ENCODE results near the gene WDR45B. TPM values are rescaled to one million over a fixed set of nuclear protein-coding genes. Genes with fewer than 3 reads are reported as not detected.

Gene WDR45B
- total RNA-seq, 4 donors from 2014 or later = 57.3 to 81.4 (median 74.4) TPM

DNA sequence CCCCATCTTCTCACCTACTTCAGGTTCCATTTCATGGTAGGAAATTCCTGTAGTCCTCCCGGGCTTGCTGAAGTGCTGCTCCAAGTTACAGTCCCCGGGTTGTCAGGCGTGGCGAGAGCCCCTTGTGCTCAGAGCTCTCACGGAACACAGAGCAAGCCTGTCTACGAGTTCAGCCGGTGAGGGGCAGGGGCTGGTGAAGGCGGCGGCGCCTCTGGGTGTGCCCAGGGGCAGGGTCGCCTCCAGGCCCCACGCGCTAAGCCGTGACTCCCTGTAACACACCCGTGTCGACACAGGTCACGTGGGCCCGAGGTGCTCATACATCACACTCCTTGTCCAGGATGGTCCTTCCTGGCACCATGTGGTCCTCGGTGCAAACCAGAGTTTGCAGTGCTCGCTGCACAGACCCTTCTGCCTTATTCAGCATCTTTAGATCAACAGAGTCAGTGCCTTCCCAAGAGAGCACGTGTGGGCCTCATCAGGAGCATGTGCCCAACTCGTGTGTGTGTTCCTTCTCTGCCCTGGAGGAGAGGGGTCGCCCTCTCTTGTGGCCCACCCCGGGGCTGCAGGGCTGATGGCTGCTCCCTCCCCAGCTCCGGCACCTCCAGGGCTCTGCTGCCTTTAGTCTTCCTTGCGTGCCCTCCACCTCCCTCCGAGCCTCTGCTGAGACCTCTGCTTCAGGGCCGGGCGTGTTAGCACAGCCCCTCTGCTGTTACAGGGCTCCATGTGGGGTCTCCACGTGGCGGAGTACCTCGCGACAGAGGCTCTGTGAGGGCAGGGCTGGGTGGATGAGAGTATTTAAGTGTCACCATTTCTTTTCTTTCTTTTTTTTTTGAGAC lies 51.2 kb downstream of the WDR45B start:
- no peaks in the 10 kb centered on the region for H3K27me3 ChIP-seq
- WGBS = 88% methylated on average over 23 of the region's 33 CpGs
- no peak overlapping the region for H3K4me3 ChIP-seq
- intact Hi-C loops (cut with DNase I) = no loop called here
- TF ChIP-seq EP300 (IDR thresholded peaks at IDR 0.05) (no peak), POLR2AphosphoS5 (IDR thresholded peaks at IDR 0.05) (no peak), POLR2A (IDR thresholded peaks at IDR 0.05; ENCODE audit: low read depth) (no peak)
- TF ChIP-seq, protein P1, sequence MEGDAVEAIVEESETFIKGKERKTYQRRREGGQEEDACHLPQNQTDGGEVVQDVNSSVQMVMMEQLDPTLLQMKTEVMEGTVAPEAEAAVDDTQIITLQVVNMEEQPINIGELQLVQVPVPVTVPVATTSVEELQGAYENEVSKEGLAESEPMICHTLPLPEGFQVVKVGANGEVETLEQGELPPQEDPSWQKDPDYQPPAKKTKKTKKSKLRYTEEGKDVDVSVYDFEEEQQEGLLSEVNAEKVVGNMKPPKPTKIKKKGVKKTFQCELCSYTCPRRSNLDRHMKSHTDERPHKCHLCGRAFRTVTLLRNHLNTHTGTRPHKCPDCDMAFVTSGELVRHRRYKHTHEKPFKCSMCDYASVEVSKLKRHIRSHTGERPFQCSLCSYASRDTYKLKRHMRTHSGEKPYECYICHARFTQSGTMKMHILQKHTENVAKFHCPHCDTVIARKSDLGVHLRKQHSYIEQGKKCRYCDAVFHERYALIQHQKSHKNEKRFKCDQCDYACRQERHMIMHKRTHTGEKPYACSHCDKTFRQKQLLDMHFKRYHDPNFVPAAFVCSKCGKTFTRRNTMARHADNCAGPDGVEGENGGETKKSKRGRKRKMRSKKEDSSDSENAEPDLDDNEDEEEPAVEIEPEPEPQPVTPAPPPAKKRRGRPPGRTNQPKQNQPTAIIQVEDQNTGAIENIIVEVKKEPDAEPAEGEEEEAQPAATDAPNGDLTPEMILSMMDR (IDR thresholded peaks at IDR 0.05) = no peak
- H3K27ac ChIP-seq (replicated peaks in 1 of 4) = no peak overlapping the region
- no peaks in the 10 kb centered on the region for H3K9me3 ChIP-seq
- DNase-seq (ENCODE audit: extremely low spot score) = no peak
- H3K4me1 ChIP-seq = peaks cover 20 to 35% (median 28%) of the 10 kb centered on the region in 4 donors
- H3K36me3 ChIP-seq = peaks cover 20 to 71% (median 49%) of the 10 kb centered on the region in 4 donors

DNA sequence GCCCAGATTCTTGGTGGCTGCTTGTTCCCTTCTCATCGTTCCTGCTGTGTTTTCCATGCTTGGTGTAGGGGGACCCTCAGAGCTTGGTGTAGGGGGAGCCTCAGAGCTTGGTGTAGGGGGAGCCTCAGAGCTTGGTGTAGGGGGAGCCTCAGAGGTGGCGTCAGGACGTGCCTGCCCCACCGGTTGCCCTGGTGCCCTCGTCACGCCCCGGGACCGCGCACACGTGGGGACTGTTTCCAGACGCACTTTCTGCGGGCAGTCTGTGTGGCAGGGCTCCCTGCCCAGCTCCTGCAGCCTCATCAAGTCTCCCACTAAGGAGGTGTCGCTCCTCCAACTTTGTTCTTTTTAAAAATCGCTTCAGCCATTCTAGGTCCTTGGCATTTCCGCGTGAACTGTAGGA lies 51.9 kb downstream of the WDR45B start:
- Histone ChIP-seq H3K36me3 (peaks cover 13 to 63% (median 41%) of the 10 kb centered on the region in 4 donors), H3K27me3 (no peaks in the 10 kb centered on the region), H3K4me3 (no peak overlapping the region), H3K9me3 (no peaks in the 10 kb centered on the region), H3K4me1 (peaks cover 27 to 42% (median 35%) of the 10 kb centered on the region in 4 donors), H3K27ac (replicated peaks in 1 of 4) (no peak overlapping the region)
- DNase-seq (ENCODE audit: extremely low spot score) = no peak
- TF ChIP-seq POLR2AphosphoS5 (IDR thresholded peaks at IDR 0.05) = no peak
- TF ChIP-seq, protein P1 (IDR thresholded peaks at IDR 0.05) = no peak
- no peak for TF ChIP-seq EP300 (IDR thresholded peaks at IDR 0.05)
- intact Hi-C loops (cut with DNase I) = no loop called here
- 92% methylated on average over 13 of the region's 16 CpGs for WGBS

DNA sequence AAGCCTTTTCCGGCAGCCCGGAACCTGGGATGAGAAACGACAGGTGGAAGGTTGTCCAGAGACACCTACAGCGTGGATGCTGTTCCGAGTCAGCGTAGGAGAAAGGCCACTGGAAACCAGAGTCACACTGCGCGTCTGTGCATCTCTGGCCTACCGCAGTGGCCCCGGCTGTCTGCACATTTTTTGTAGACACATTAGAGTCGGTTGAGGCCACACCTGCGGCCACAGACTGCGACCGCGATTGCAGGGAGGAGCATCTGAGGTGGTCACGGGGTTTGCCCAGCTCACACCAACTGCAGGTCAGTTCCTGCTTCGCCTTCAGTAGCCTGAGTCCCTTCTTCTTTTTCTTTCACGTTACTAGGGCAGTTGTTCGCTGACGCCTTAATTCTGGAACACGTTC lies 52.4 kb downstream of the WDR45B start:
- TF ChIP-seq, protein P1 (IDR thresholded peaks at IDR 0.05) = no peak
- no peak for TF ChIP-seq EP300 (IDR thresholded peaks at IDR 0.05)
- TF ChIP-seq POLR2AphosphoS5 (IDR thresholded peaks at IDR 0.05) = no peak
- TF ChIP-seq POLR2A (IDR thresholded peaks at IDR 0.05; ENCODE audit: low read depth) = no peak
- no peak for DNase-seq (ENCODE audit: extremely low spot score)
- H3K4me3 ChIP-seq = no peak overlapping the region
- no peak overlapping the region for H3K27ac ChIP-seq (replicated peaks in 1 of 4)
- peaks cover 31 to 46% (median 39%) of the 10 kb centered on the region in 4 donors for H3K4me1 ChIP-seq
- intact Hi-C loops (cut with DNase I) = no loop called here
- peaks cover 9 to 59% (median 37%) of the 10 kb centered on the region in 4 donors for H3K36me3 ChIP-seq
- no peaks in the 10 kb centered on the region for H3K9me3 ChIP-seq
- 95% methylated on average over 13 of the region's 21 CpGs for WGBS
- no peaks in the 10 kb centered on the region for H3K27me3 ChIP-seq

DNA sequence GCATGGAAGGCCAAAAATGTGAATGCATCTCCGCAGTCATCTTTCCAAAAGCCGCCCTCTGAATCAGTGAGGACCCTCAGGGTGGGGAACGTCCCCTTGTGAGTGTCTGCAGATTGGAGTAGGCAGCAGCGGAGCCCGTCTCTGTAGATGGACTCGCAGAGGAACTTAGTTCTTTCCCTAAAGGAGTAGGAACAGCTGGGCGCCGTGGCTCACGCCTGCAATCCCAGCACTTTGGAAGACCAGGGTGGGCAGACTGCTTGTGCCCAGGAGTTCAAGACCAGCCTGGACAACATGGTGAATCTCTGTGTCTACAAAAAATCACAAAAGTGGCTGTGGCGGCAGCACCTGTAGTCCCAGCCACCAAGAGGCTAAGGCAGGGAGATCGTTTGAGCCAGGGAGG lies 53.7 kb downstream of the WDR45B start:
- TF ChIP-seq POLR2A (IDR thresholded peaks at IDR 0.05; ENCODE audit: low read depth) (no peak), EP300 (IDR thresholded peaks at IDR 0.05) (no peak), POLR2AphosphoS5 (IDR thresholded peaks at IDR 0.05) (no peak)
- TF ChIP-seq, protein P1 (IDR thresholded peaks at IDR 0.05) = no peak
- no peaks in the 10 kb centered on the region for H3K27me3 ChIP-seq
- peaks cover 9 to 46% (median 31%) of the 10 kb centered on the region in 4 donors for H3K36me3 ChIP-seq
- H3K9me3 ChIP-seq = no peaks in the 10 kb centered on the region
- WGBS = 94% methylated on average over 11 of the region's 11 CpGs
- intact Hi-C loops (cut with DNase I) = loop anchor here (5.0 kb wide), 1 partner anchor 53 kb away; the partner anchor contains the start of gene WDR45B
- H3K27ac ChIP-seq (replicated peaks in 1 of 4) = no peak overlapping the region
- no peak for DNase-seq (ENCODE audit: extremely low spot score)
- no peak overlapping the region for H3K4me3 ChIP-seq
- peaks cover 36 to 53% (median 43%) of the 10 kb centered on the region in 4 donors for H3K4me1 ChIP-seq

Measured in esophagus muscularis mucosa (tissue), 4 donors.